ENCODE results near the gene RASGRP1. TPM values are rescaled to one million over a fixed set of nuclear protein-coding genes. Genes with fewer than 3 reads are reported as not detected.
A peak's percentile ranks its signal among the peaks of the same experiment; 100 is the strongest.

The RASGRP1 gene
- total RNA-seq, 4 donors from 2014 or later, result 1.6 to 10.7 (median 3.8) TPM

DNA sequence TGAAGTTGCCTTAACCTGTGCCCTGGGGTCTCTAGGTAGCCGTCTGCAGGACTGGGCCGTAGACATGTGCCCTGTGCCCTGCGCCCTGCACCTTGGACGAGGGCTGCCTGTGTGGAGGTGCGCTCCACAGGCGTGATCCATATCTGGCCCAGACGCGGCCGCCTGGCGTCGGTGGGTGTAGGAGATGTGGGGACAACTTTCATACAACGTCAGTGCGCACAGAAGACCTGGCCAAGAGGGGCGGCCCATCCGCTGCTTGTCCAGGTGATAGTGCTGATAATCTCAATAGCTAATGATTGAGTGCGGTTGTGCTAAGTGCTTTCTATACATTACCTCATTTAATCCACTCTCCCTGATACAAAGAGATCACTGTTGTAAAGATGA is 665 bp upstream of the RASGRP1 start:
- H3K36me3 ChIP-seq, result no peaks in the 10 kb centered on the region
- no peaks in the 10 kb centered on the region for H3K9me3 ChIP-seq
- H3K4me3 ChIP-seq, result peak overlapping the region in 3 of 4 donors; percentile 59 to 75 (median 74)
- DNase-seq, result peak in 1 of 3 donors; percentile 49
- no peak for TF ChIP-seq POLR2A (IDR thresholded peaks at IDR 0.05)
- H3K4me1 ChIP-seq, result peaks cover 0 to 13% (median 3%) of the 10 kb centered on the region in 4 donors
- peaks cover 0 to 7% of the 10 kb centered on the region in 2 donors for H3K27me3 ChIP-seq
- peak overlapping the region in 2 of 4 donors; percentile 81 to 87 for H3K27ac ChIP-seq

DNA sequence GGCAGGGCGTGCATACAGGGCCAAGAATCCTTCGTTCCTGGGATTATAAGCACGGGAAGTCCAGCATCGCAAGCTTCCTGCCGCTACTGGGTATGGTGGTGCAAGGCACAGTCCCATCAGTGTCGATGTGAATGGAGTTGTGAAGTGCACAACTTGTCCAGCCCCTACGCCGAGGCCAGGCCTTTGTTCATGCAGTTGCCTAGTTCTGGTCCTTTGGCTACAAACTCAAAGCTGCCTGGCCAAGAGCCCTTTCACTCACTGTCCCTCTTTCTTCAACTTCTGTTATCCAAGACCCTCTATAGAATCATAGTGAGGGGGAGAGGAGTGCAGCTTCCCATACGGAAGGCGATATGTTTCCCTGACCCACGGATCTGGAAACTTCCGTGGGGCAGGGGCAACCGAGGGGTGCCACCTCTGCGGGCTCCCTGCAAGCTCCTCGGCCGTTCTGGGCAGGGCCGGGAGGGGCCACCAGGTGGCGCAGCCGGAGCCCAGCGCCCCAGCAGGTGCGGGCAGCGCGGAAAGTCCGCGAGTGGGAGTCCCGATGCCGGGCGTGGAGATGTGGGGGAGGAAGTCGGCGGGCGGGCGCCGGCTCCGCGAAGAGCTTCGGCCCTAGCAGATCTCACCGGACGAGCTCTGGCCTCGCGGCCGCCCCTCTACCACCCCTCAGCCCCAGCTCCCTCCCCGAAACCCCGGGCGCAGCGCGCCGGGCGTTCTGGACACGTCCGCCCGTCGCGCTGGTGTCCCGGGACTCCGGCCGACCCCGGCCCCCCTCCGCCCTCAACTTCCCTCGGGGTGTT is 693 bp downstream of the RASGRP1 start:
- Histone ChIP-seq H3K4me1 (peaks cover 0 to 13% (median 3%) of the 10 kb centered on the region in 4 donors), H3K9me3 (no peaks in the 10 kb centered on the region), H3K27ac (peak overlapping the region; percentile 81 to 92 (median 84)), H3K4me3 (peak overlapping the region; percentile 59 to 80 (median 74)), H3K36me3 (no peaks in the 10 kb centered on the region), H3K27me3 (peaks cover 0 to 7% of the 10 kb centered on the region in 2 donors)
- TF ChIP-seq, protein P1, sequence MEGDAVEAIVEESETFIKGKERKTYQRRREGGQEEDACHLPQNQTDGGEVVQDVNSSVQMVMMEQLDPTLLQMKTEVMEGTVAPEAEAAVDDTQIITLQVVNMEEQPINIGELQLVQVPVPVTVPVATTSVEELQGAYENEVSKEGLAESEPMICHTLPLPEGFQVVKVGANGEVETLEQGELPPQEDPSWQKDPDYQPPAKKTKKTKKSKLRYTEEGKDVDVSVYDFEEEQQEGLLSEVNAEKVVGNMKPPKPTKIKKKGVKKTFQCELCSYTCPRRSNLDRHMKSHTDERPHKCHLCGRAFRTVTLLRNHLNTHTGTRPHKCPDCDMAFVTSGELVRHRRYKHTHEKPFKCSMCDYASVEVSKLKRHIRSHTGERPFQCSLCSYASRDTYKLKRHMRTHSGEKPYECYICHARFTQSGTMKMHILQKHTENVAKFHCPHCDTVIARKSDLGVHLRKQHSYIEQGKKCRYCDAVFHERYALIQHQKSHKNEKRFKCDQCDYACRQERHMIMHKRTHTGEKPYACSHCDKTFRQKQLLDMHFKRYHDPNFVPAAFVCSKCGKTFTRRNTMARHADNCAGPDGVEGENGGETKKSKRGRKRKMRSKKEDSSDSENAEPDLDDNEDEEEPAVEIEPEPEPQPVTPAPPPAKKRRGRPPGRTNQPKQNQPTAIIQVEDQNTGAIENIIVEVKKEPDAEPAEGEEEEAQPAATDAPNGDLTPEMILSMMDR (IDR thresholded peaks at IDR 0.05), result peak; percentile 61 to 95 (median 80)
- TF ChIP-seq POLR2A (IDR thresholded peaks at IDR 0.05), result no peak
- peak; percentile 81 to 92 (median 83) for DNase-seq

DNA sequence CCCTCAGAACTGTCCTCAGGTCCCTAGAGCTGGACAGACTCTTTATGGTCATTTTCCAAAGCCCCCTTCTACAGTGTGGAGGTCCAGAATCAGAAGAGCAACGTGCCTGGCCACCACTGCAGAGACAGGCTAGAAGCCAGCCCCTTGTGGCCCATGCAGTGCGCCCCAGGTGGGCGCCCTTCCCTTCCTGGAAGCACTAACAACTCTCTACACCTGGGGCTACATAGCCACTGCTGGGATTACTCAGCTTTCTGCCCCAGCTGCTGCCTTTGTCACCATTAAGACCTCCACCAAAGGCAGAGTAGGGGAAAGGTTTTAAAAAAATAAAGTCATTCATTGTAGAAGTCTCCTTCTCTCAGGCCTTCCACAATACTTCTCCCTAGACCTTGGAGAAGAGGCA is 2.3 kb downstream of the RASGRP1 start:
- TF ChIP-seq POLR2A (IDR thresholded peaks at IDR 0.05), result no peak
- TF ChIP-seq, protein P1 (IDR thresholded peaks at IDR 0.05), result no peak
- Histone ChIP-seq H3K4me1 (peaks cover 0 to 13% (median 3%) of the 10 kb centered on the region in 4 donors), H3K27ac (peak overlapping the region in 2 of 4 donors; percentile 12 to 81)

DNA sequence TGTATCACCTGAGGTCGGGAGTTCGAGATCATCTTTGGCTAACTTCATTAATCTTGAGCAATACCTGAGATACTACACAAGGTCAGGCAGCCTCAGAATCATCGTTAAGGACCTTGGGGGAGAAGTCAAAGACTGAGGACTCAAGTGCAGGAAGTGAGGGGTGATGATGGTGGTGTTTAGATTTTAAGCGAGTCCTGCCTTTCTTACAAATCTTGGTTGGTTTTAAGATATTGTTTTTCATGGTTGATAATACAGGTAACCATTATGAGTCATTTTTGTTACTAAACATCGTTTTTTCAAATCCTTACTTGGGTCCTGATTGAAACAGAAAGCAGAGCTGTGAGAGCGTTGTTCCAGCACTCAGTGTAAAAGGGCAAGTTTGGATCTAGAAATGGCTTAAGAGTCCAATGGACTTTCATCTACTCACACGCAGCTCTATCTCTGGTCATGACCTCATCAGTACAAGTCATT is 4.1 kb downstream of the RASGRP1 start:
- TF ChIP-seq, protein P1 (IDR thresholded peaks at IDR 0.05), result no peak
- TF ChIP-seq POLR2A (IDR thresholded peaks at IDR 0.05), result no peak
- Histone ChIP-seq H3K27me3 (peaks cover 0 to 7% of the 10 kb centered on the region in 2 donors), H3K9me3 (no peaks in the 10 kb centered on the region), H3K27ac (peak overlapping the region in 3 of 4 donors; percentile 1 to 12 (median 9)), H3K36me3 (no peaks in the 10 kb centered on the region), H3K4me3 (no peak overlapping the region), H3K4me1 (peaks cover 0 to 13% (median 3%) of the 10 kb centered on the region in 4 donors)
- DNase-seq, result no peak

More for the DNA sequence above, 2.3 kb downstream of the RASGRP1 start:
- Histone ChIP-seq H3K4me3 (peak overlapping the region in 1 of 4 donors; percentile 11), H3K9me3 (no peaks in the 10 kb centered on the region), H3K27me3 (peaks cover 0 to 7% of the 10 kb centered on the region in 2 donors), H3K36me3 (no peaks in the 10 kb centered on the region)
- DNase-seq, result no peak

DNA sequence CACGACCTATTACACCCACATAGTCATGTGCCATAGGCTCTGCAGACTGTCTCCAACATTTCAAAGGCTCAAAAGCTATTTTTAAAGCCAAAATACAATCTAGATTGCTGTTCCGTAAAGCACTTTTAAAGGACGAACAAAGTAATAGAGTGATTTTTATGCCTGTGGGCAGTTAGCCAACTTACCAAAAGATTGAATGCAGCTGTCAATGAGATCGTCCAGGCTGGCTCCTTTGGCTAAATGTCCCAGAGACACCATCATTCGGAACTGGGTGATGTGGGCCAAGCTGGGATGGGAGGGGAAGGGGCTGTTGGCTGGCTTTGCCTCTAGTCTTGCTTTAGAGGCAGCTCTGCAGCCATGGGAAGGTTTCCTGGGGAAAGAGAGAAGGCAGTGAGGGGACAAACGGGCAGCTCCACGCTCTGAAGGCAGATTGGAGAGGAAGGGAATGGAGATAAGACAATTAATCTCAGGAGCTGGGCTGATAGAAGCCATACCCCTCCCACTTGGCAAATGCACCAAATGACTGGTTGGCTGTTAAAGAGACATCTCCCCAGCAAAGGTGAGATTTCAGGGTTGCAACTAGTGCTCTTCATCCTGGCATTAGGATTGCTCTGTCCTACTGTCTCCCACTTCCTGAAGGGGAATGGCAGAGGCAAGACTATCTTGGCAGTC is 4.8 kb downstream of the RASGRP1 start:
- no peak for DNase-seq
- no peak overlapping the region for H3K4me3 ChIP-seq
- H3K27ac ChIP-seq, result peak overlapping the region in 2 of 4 donors; percentile 1 to 12
- no peaks in the 10 kb centered on the region for H3K9me3 ChIP-seq
- TF ChIP-seq, protein P1 (IDR thresholded peaks at IDR 0.05), result no peak
- no peak for TF ChIP-seq POLR2A (IDR thresholded peaks at IDR 0.05)
- no peaks in the 10 kb centered on the region for H3K36me3 ChIP-seq
- peaks cover 0 to 6% (median under 1%) of the 10 kb centered on the region in 4 donors for H3K4me1 ChIP-seq
- H3K27me3 ChIP-seq, result peaks cover 0 to 1% of the 10 kb centered on the region in 2 donors
